ENCODE measurements around the gene FRMPD3.

FRMPD3 gene

DNA sequence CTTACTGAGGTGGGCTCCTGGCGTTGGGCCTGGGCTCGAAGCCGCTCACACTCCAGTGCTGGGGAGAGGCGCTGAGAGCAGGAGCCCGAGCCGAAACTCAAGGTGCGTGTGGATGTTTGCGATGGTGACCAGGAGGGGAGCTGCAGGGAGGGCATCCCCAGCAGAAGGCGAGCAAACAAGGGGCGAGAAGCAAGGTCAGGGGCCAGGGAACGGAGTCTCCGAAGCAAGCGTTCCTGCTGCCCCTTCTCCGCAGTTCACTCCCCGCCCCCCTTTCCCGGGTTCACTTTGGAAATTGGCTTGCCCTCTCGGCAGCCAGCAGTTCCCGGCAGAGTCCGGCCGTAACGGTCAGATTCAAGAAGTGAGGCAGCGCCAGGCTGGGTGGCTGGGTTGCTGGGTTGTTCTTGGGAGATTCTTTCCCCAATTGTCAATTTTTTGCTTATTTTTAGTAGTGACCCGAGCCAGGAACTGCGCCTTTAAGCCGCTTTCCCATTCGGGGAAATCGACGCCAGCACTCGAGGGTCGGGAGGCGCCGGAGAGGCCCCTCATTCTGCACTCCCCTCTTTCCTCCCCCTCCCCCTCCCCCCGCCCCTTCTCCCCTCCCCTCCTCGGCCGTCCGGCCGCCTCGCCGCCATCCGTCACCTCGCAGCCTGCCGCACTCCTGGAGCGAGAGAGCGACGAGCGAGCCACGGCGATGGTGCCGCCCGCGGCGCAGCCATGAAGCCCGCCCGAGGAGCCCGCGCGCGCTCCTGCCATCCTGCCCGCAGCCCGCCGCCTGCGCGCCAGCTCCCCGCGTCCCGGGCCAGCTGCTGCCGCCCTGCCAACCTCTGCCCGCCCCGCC lies at the start of gene FRMPD3:
Gene FRMPD3 (plus strand): TSS at position 655 of the 838 bp plus-strand sequence. CDS start 76,937 bp downstream, outside the sequence.
- Histone ChIP-seq H3K9me3 (ENCODE audit: control insufficient read depth, insufficient read depth, low read depth, low read length) (no peaks in the 10 kb centered on the region), H3K4me3 (ENCODE audit: low read depth, low read length) (peak within 1 kb of the TSS; percentile 40), H3K27ac (ENCODE audit: extremely low read depth, low read depth, low read length) (peak within 1 kb of the TSS; percentile 4; the same call in 1 of the 2 replicates), H3K36me3 (ENCODE audit: control insufficient read depth in 2 of 2, insufficient read depth in 1 of 2, low read length in 2 of 2) (no peaks in the 10 kb centered on the region), H3K4me1 (ENCODE audit: control insufficient read depth, insufficient read depth, low read length) (peaks cover 3% of the 10 kb centered on the region; the same call in 1 of the 2 replicates)
- ChIA-PET CTCF (interaction anchor here (0.7 kb wide), 2 partner anchors 230 to 491 kb away, joined by 3 to 4 read pairs; no protein-coding TSS in a partner anchor), POLR2A (no interaction called here)
- TF ChIP-seq ZNF341 (tag by site-specific recombination; IDR thresholded peaks at IDR 0.05; ENCODE audit: low read depth) (no peak), ZBTB20 (tag by site-specific recombination; IDR thresholded peaks at IDR 0.05) (peak; percentile 71; the same call in 1 of the 2 replicates), ZNF138 (tag by site-specific recombination; IDR thresholded peaks at IDR 0.05; ENCODE audit: borderline replicate concordance) (no peak), KLF7 (tag by site-specific recombination; IDR thresholded peaks at IDR 0.05; ENCODE audit: borderline replicate concordance) (no peak), ZNF335 (tag by site-specific recombination; conservative IDR thresholded peaks at IDR 0.05) (peak; percentile 65), ZSCAN16 (tag by site-specific recombination; IDR thresholded peaks at IDR 0.05) (no peak), GLI4 (tag by site-specific recombination; IDR thresholded peaks at IDR 0.05) (no peak), ZSCAN23 (tag by site-specific recombination; IDR thresholded peaks at IDR 0.05) (no peak), ZBTB17 (tag by site-specific recombination; IDR thresholded peaks at IDR 0.05) (no peak), ZNF354C (tag by site-specific recombination; IDR thresholded peaks at IDR 0.05; ENCODE audit: borderline replicate concordance, low read depth) (no peak), ZFP69B (tag by site-specific recombination; IDR thresholded peaks at IDR 0.05) (no peak), SALL2 (tag by site-specific recombination; IDR thresholded peaks at IDR 0.05; ENCODE audit: borderline replicate concordance) (no peak), ZNF48 (tag by site-specific recombination; IDR thresholded peaks at IDR 0.05) (no peak), ZNF768 (tag by site-specific recombination; IDR thresholded peaks at IDR 0.05) (no peak), ZNF670 (tag by site-specific recombination; IDR thresholded peaks at IDR 0.05; ENCODE audit: low read depth) (no peak), ZNF560 (tag by site-specific recombination; IDR thresholded peaks at IDR 0.05; ENCODE audit: borderline replicate concordance) (no peak), ZNF658 (tag by site-specific recombination; IDR thresholded peaks at IDR 0.05) (no peak), ZNF24 (tag by site-specific recombination; IDR thresholded peaks at IDR 0.05) (no peak)
- TF ChIP-seq, protein P1, sequence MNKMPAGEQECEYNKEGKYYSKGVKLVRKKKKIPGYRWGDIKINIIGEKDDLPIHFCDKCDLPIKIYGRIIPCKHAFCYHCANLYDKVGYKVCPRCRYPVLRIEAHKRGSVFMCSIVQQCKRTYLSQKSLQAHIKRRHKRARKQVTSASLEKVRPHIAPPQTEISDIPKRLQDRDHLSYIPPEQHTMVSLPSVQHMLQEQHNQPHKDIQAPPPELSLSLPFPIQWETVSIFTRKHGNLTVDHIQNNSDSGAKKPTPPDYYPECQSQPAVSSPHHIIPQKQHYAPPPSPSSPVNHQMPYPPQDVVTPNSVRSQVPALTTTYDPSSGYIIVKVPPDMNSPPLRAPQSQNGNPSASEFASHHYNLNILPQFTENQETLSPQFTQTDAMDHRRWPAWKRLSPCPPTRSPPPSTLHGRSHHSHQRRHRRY (tag by site-specific recombination; IDR thresholded peaks at IDR 0.05): no peak
- TF ChIP-seq, protein P2, sequence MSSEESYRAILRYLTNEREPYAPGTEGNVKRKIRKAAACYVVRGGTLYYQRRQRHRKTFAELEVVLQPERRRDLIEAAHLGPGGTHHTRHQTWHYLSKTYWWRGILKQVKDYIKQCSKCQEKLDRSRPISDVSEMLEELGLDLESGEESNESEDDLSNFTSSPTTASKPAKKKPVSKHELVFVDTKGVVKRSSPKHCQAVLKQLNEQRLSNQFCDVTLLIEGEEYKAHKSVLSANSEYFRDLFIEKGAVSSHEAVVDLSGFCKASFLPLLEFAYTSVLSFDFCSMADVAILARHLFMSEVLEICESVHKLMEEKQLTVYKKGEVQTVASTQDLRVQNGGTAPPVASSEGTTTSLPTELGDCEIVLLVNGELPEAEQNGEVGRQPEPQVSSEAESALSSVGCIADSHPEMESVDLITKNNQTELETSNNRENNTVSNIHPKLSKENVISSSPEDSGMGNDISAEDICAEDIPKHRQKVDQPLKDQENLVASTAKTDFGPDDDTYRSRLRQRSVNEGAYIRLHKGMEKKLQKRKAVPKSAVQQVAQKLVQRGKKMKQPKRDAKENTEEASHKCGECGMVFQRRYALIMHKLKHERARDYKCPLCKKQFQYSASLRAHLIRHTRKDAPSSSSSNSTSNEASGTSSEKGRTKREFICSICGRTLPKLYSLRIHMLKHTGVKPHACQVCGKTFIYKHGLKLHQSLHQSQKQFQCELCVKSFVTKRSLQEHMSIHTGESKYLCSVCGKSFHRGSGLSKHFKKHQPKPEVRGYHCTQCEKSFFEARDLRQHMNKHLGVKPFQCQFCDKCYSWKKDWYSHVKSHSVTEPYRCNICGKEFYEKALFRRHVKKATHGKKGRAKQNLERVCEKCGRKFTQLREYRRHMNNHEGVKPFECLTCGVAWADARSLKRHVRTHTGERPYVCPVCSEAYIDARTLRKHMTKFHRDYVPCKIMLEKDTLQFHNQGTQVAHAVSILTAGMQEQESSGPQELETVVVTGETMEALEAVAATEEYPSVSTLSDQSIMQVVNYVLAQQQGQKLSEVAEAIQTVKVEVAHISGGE (tag by site-specific recombination; conservative IDR thresholded peaks at IDR 0.05; ENCODE audit: low read depth): no peak
- TF ChIP-seq, protein P3, sequence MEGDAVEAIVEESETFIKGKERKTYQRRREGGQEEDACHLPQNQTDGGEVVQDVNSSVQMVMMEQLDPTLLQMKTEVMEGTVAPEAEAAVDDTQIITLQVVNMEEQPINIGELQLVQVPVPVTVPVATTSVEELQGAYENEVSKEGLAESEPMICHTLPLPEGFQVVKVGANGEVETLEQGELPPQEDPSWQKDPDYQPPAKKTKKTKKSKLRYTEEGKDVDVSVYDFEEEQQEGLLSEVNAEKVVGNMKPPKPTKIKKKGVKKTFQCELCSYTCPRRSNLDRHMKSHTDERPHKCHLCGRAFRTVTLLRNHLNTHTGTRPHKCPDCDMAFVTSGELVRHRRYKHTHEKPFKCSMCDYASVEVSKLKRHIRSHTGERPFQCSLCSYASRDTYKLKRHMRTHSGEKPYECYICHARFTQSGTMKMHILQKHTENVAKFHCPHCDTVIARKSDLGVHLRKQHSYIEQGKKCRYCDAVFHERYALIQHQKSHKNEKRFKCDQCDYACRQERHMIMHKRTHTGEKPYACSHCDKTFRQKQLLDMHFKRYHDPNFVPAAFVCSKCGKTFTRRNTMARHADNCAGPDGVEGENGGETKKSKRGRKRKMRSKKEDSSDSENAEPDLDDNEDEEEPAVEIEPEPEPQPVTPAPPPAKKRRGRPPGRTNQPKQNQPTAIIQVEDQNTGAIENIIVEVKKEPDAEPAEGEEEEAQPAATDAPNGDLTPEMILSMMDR (tag by site-specific recombination; IDR thresholded peaks at IDR 0.05): peak; percentile 68
- TF ChIP-seq, protein P4, sequence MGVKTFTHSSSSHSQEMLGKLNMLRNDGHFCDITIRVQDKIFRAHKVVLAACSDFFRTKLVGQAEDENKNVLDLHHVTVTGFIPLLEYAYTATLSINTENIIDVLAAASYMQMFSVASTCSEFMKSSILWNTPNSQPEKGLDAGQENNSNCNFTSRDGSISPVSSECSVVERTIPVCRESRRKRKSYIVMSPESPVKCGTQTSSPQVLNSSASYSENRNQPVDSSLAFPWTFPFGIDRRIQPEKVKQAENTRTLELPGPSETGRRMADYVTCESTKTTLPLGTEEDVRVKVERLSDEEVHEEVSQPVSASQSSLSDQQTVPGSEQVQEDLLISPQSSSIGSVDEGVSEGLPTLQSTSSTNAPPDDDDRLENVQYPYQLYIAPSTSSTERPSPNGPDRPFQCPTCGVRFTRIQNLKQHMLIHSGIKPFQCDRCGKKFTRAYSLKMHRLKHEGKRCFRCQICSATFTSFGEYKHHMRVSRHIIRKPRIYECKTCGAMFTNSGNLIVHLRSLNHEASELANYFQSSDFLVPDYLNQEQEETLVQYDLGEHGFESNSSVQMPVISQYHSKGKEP (tag by site-specific recombination; IDR thresholded peaks at IDR 0.05): no peak
- TF ChIP-seq, protein P5, sequence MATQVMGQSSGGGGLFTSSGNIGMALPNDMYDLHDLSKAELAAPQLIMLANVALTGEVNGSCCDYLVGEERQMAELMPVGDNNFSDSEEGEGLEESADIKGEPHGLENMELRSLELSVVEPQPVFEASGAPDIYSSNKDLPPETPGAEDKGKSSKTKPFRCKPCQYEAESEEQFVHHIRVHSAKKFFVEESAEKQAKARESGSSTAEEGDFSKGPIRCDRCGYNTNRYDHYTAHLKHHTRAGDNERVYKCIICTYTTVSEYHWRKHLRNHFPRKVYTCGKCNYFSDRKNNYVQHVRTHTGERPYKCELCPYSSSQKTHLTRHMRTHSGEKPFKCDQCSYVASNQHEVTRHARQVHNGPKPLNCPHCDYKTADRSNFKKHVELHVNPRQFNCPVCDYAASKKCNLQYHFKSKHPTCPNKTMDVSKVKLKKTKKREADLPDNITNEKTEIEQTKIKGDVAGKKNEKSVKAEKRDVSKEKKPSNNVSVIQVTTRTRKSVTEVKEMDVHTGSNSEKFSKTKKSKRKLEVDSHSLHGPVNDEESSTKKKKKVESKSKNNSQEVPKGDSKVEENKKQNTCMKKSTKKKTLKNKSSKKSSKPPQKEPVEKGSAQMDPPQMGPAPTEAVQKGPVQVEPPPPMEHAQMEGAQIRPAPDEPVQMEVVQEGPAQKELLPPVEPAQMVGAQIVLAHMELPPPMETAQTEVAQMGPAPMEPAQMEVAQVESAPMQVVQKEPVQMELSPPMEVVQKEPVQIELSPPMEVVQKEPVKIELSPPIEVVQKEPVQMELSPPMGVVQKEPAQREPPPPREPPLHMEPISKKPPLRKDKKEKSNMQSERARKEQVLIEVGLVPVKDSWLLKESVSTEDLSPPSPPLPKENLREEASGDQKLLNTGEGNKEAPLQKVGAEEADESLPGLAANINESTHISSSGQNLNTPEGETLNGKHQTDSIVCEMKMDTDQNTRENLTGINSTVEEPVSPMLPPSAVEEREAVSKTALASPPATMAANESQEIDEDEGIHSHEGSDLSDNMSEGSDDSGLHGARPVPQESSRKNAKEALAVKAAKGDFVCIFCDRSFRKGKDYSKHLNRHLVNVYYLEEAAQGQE (tag by site-specific recombination; IDR thresholded peaks at IDR 0.05): no peak
- TF ChIP-seq, protein P6, sequence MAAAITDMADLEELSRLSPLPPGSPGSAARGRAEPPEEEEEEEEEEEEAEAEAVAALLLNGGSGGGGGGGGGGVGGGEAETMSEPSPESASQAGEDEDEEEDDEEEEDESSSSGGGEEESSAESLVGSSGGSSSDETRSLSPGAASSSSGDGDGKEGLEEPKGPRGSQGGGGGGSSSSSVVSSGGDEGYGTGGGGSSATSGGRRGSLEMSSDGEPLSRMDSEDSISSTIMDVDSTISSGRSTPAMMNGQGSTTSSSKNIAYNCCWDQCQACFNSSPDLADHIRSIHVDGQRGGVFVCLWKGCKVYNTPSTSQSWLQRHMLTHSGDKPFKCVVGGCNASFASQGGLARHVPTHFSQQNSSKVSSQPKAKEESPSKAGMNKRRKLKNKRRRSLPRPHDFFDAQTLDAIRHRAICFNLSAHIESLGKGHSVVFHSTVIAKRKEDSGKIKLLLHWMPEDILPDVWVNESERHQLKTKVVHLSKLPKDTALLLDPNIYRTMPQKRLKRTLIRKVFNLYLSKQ (tag by site-specific recombination; IDR thresholded peaks at IDR 0.05; ENCODE audit: borderline replicate concordance): no peak
